Caco-2 (cell line): ENCODE data around the gene C14orf132. TPM values are rescaled to one million over a fixed set of nuclear protein-coding genes. Genes with fewer than 3 reads are reported as not detected.

Experiments used
- BruUV-seq: library from RNA; stranded (reverse); fragments of 400-500 nt; replicated peaks from 2 replicates; lab custom pipeline; 2021; lab: Mats Ljungman, UMichigan
- CTCF ChIA-PET: fragments of 300-600 bp; sonication (Branson Sonifier 250); formaldehyde crosslinking; loops from one replicate; lab custom pipeline; 2022; ENCODE audit warnings: antibody characterized with exemption; lab: Charles Lee
- POLR2A ChIA-PET: fragments of 300-600 bp; sonication (Branson Sonifier 250); formaldehyde crosslinking; loops from one replicate; lab custom pipeline; 2022; ENCODE audit warnings: antibody characterized with exemption; lab: Charles Lee
- DNase-seq, 2 experiments: peaks; one replicate each; pipeline versions ENCODE4 v3.0.0 to v3.0.0-alpha.2; 2020 to 2022
- H3K27me3 ChIP-seq: replicated peaks from 2 replicates; pipeline ENCODE4 v1.6.0; 2011; ENCODE audit warnings: low read length; ENCODE audit not compliant: control insufficient read depth, insufficient read depth
- H3K36me3 ChIP-seq: 2 replicates; pipeline ENCODE4 v1.5.1; 2011; ENCODE audit warnings: low read length; ENCODE audit not compliant: control insufficient read depth, insufficient read depth
- H3K4me1 ChIP-seq: fragments of 250-450 bp; sonication (Bioruptor Pico); 2 replicates; pipeline ENCODE4 v1.5.1; 2020; ENCODE audit warnings: mild to moderate bottlenecking
- H3K4me3 ChIP-seq: 2 replicates; pipeline ENCODE4 v1.5.1; 2011; ENCODE audit warnings: low read depth, mild to moderate bottlenecking, control low read depth, low read length
- H3K9me3 ChIP-seq: fragments of 250-450 bp; sonication (Bioruptor Pico); 2 replicates; pipeline ENCODE4 v1.5.1; 2020; ENCODE audit warnings: mild to moderate bottlenecking, moderate library complexity
- H3K27ac Mint-ChIP-seq: one replicate; pipeline ENCODE4 v1.8.0; 2022; ENCODE audit warnings: mixed read lengths; ENCODE audit not compliant: unreplicated experiment
- H3K27me3 Mint-ChIP-seq: one replicate; pipeline ENCODE4 v1.8.0; 2022; ENCODE audit warnings: mixed read lengths; ENCODE audit not compliant: insufficient read depth, unreplicated experiment
- H3K36me3 Mint-ChIP-seq: one replicate; pipeline ENCODE4 v1.8.0; 2022; ENCODE audit warnings: mild to moderate bottlenecking, mixed read lengths; ENCODE audit not compliant: insufficient read depth, unreplicated experiment
- H3K4me1 Mint-ChIP-seq: one replicate; pipeline ENCODE4 v1.8.0; 2022; ENCODE audit warnings: low read depth, mixed read lengths; ENCODE audit not compliant: unreplicated experiment
- H3K4me3 Mint-ChIP-seq: one replicate; pipeline ENCODE4 v1.8.0; 2022; ENCODE audit warnings: mild to moderate bottlenecking, moderate library complexity, mixed read lengths; ENCODE audit not compliant: unreplicated experiment
- H3K9me3 Mint-ChIP-seq: one replicate; pipeline ENCODE4 v1.8.0; 2022; ENCODE audit warnings: mixed read lengths; ENCODE audit not compliant: unreplicated experiment
- intact Hi-C: fragments of 100-400 bp; cut with micrococcal nuclease; formaldehyde crosslinking; loops from one replicate; pipeline ENCODE4 v1.10.0; 2022; ENCODE audit not compliant: unreplicated experiment
- total RNA-seq: library from RNA; stranded (reverse); gene quantifications from 2 replicates; pipeline ENCODE4 v1.2.3, GENCODE V29; 2022
- TF ChIP-seq, protein P1 (sequence below), 2 experiments: fragments of 200-600 bp in 1 of 2; IDR thresholded peaks; 1 replicate in 1 of 2; 2 replicates in 1 of 2; pipeline versions ENCODE4 v1.5.1 to v1.8.0; 2011 to 2022; ENCODE audit warnings: antibody characterized with exemption in 1 of 2, control low read depth in 1 of 2, inconsistent platforms in 1 of 2, low read depth in 1 of 2, low read length in 1 of 2, mild to moderate bottlenecking in 1 of 2, moderate library complexity in 1 of 2; ENCODE audit not compliant: insufficient read depth in 1 of 2, severe bottlenecking in 1 of 2, unreplicated experiment in 1 of 2

Gene C14orf132
- total RNA-seq, 1 experiment from 2014 or later: 0.20 TPM

DNA sequence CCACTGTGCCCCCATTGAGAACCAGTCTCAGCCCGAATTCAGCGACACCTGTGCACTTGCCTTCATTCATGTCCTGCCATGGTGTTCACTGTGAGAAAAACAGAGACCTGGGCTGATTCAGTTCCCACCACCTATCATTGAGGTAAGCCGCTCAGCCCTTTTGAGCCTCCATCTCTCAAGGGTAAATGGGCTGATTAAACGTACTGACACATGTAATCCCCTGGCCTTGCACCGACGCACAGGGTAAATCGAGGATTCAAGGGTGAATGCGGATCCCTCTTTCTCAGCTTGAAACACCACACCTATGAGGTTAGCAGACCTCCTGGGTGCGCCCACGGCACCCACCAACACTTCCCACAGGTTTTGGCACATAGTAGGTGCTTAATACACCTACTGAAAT lies 69.7 kb downstream of the C14orf132 start:
- no peak overlapping the region for H3K4me3 ChIP-seq
- Mint-ChIP-seq H3K9me3 (peaks cover 21% of the 10 kb centered on the region), H3K4me3 (no peak overlapping the region), H3K27me3 (no peaks in the 10 kb centered on the region), H3K27ac (no peak overlapping the region), H3K36me3 (no peaks in the 10 kb centered on the region), H3K4me1 (peaks cover 7% of the 10 kb centered on the region)
- POLR2A ChIA-PET: no interaction called here
- TF ChIP-seq, protein P1, sequence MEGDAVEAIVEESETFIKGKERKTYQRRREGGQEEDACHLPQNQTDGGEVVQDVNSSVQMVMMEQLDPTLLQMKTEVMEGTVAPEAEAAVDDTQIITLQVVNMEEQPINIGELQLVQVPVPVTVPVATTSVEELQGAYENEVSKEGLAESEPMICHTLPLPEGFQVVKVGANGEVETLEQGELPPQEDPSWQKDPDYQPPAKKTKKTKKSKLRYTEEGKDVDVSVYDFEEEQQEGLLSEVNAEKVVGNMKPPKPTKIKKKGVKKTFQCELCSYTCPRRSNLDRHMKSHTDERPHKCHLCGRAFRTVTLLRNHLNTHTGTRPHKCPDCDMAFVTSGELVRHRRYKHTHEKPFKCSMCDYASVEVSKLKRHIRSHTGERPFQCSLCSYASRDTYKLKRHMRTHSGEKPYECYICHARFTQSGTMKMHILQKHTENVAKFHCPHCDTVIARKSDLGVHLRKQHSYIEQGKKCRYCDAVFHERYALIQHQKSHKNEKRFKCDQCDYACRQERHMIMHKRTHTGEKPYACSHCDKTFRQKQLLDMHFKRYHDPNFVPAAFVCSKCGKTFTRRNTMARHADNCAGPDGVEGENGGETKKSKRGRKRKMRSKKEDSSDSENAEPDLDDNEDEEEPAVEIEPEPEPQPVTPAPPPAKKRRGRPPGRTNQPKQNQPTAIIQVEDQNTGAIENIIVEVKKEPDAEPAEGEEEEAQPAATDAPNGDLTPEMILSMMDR (IDR thresholded peaks at IDR 0.05; ENCODE audit: insufficient read depth in 1 of 2, low read depth in 1 of 2, low read length in 1 of 2, severe bottlenecking in 1 of 2, unreplicated experiment in 1 of 2): no peak
- CTCF ChIA-PET: no interaction called here
- intact Hi-C loops: no loop called here
- no peak for DNase-seq
- no peaks in the 10 kb centered on the region for H3K27me3 ChIP-seq
- H3K4me1 ChIP-seq: peaks cover 11% of the 10 kb centered on the region; the same call in 1 of the 2 replicates
- no TSS peak for BruUV-seq
- H3K9me3 ChIP-seq: peaks cover 7% of the 10 kb centered on the region
- no peaks in the 10 kb centered on the region for H3K36me3 ChIP-seq

DNA sequence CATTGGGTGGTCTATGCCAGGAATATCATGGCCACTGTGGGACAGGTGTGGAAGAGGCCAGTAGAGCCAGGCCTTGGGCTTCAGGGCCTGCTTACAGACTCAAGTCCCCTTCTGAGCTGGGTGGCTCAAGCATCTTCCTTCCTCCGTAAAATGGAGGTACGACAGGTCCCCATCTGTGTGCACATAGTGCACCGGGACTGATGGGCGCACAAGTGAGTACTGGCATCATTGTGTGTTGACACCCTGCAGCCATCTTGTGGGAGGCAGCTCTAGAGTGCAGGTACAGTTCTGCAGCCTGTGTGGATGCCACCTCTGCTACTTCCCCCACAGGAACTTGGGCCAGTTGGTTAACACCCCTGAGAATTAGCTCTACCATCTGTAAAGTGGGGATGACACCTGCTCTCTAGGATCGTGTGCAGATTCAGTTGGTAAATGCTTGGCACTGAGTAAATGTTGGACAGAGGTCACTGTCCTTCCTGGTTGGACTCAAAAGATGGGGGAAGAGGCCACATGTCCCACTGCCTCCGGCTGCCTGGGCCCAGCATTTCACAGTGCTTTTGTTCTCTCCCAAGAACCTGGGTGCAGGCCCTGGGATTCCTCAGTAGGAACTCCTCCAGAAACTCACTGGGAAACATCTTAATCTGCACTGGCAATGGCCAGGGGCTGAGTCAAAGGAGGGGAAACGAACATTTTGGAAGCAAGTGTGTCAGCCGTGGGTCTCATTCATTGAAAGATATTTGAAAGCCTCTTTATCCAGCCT lies 70.6 kb downstream of the C14orf132 start:
- H3K36me3 Mint-ChIP-seq: no peaks in the 10 kb centered on the region
- Histone ChIP-seq H3K4me3 (no peak overlapping the region), H3K9me3 (peaks cover 15% of the 10 kb centered on the region), H3K4me1 (peaks cover 7% of the 10 kb centered on the region; the same call in 1 of the 2 replicates), H3K36me3 (no peaks in the 10 kb centered on the region), H3K27me3 (no peaks in the 10 kb centered on the region)
- ChIA-PET POLR2A (no interaction called here), CTCF (no interaction called here)
- TF ChIP-seq, protein P1 (IDR thresholded peaks at IDR 0.05; ENCODE audit: insufficient read depth in 1 of 2, low read depth in 1 of 2, low read length in 1 of 2, severe bottlenecking in 1 of 2, unreplicated experiment in 1 of 2): no peak
- intact Hi-C loops: no loop called here
- H3K9me3 Mint-ChIP-seq: peaks cover 30% of the 10 kb centered on the region
- no peak for DNase-seq
- no peak overlapping the region for H3K4me3 Mint-ChIP-seq
- H3K27me3 Mint-ChIP-seq: no peaks in the 10 kb centered on the region
- H3K4me1 Mint-ChIP-seq: peaks cover 7% of the 10 kb centered on the region
- no peak overlapping the region for H3K27ac Mint-ChIP-seq
- BruUV-seq: no TSS peak

DNA sequence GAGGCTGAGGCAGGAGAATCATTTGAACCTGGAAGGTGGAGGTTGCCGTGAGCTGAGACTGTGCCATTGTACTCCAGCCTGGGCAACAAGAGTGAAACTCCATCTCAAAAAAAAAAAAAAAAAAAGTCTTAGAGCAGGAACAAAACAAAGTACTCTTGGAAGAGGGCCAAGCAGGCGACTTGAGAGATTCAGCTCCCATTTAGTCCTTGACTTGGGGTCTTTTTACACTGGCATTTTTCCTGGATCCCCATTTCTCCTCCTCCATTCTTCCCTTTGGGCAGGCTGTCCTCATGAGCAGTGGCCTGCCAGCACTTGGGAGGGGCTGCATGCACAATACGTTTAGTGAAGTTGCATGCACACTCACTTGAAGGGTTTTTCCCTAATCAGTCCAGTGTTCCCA lies 72.9 kb downstream of the C14orf132 start:
- H3K4me3 ChIP-seq: no peak overlapping the region
- no peak overlapping the region for H3K4me3 Mint-ChIP-seq
- no peaks in the 10 kb centered on the region for H3K36me3 ChIP-seq
- no peaks in the 10 kb centered on the region for H3K27me3 Mint-ChIP-seq
- peaks cover 2% of the 10 kb centered on the region for H3K36me3 Mint-ChIP-seq
- peaks cover 38% of the 10 kb centered on the region for H3K9me3 Mint-ChIP-seq
- no peak overlapping the region for H3K27ac Mint-ChIP-seq
- H3K4me1 Mint-ChIP-seq: peaks cover 7% of the 10 kb centered on the region
- CTCF ChIA-PET: interaction anchor here (0.9 kb wide), 1 partner anchor 11 kb away, joined by 3 read pairs; no protein-coding TSS in a partner anchor
- no TSS peak for BruUV-seq
- H3K4me1 ChIP-seq: peaks cover 4% of the 10 kb centered on the region; the same call in 1 of the 2 replicates
- peaks cover 15% of the 10 kb centered on the region for H3K9me3 ChIP-seq
- H3K27me3 ChIP-seq: no peaks in the 10 kb centered on the region
- intact Hi-C loops: no loop called here
- POLR2A ChIA-PET: no interaction called here
- no peak for DNase-seq
- TF ChIP-seq, protein P1 (IDR thresholded peaks at IDR 0.05; ENCODE audit: insufficient read depth in 1 of 2, low read depth in 1 of 2, low read length in 1 of 2, severe bottlenecking in 1 of 2, unreplicated experiment in 1 of 2): no peak
